Measurements from ENCODE around the gene ARAP1. TPM values are rescaled to one million over a fixed set of nuclear protein-coding genes. Genes with fewer than 3 reads are reported as not detected.

Gene ARAP1
- total RNA-seq, 1 donor from 2014 or later = 81.5 TPM

- DNase-seq = no peak
- H3K4me1 Mint-ChIP-seq = peaks cover 19% of the 10 kb centered on the region
- H3K36me3 Mint-ChIP-seq (ENCODE audit: low read depth) = peaks cover 2% of the 10 kb centered on the region
- peaks cover 58% of the 10 kb centered on the region for H3K27me3 Mint-ChIP-seq
- no peak overlapping the region for H3K27ac Mint-ChIP-seq
- intact Hi-C loops (cut with micrococcal nuclease) = no loop called here
- no peaks in the 10 kb centered on the region for H3K9me3 Mint-ChIP-seq
- H3K4me3 Mint-ChIP-seq = no peak overlapping the region
Observed at GRCh38 chr11:72671152-72672099, 80.8 kb downstream of the ARAP1 start.

- H3K4me3 Mint-ChIP-seq = no peak overlapping the region
- intact Hi-C loops (cut with micrococcal nuclease) = no loop called here
- no peak for DNase-seq
- H3K4me1 Mint-ChIP-seq = peaks cover 19% of the 10 kb centered on the region
- peaks cover 53% of the 10 kb centered on the region for H3K27me3 Mint-ChIP-seq
- peaks cover 2% of the 10 kb centered on the region for H3K36me3 Mint-ChIP-seq (ENCODE audit: low read depth)
- no peaks in the 10 kb centered on the region for H3K9me3 Mint-ChIP-seq
- H3K27ac Mint-ChIP-seq = no peak overlapping the region
Observed at GRCh38 chr11:72670041-72670440, 82.2 kb downstream of the ARAP1 start.

- Mint-ChIP-seq H3K27me3 (peaks cover 49% of the 10 kb centered on the region), H3K27ac (no peak overlapping the region), H3K9me3 (no peaks in the 10 kb centered on the region), H3K4me3 (no peak overlapping the region), H3K36me3 (ENCODE audit: low read depth) (peaks cover 2% of the 10 kb centered on the region), H3K4me1 (peaks cover 19% of the 10 kb centered on the region)
- no peak for DNase-seq
- intact Hi-C loops (cut with micrococcal nuclease) = loop anchor here (2.0 kb wide), 1 partner anchor 13 kb away; no protein-coding TSS in a partner anchor
Observed at GRCh38 chr11:72669527-72669926, 82.7 kb downstream of the ARAP1 start.

- peak; percentile 84 for DNase-seq
- peak overlapping the region; percentile 14 for H3K4me3 Mint-ChIP-seq
- intact Hi-C loops (cut with micrococcal nuclease) = loop anchor here (2.0 kb wide), 1 partner anchor 14 kb away; no protein-coding TSS in a partner anchor
- H3K4me1 Mint-ChIP-seq = peaks cover 17% of the 10 kb centered on the region
- H3K36me3 Mint-ChIP-seq (ENCODE audit: low read depth) = peaks cover 2% of the 10 kb centered on the region
- no peaks in the 10 kb centered on the region for H3K9me3 Mint-ChIP-seq
- peaks cover 41% of the 10 kb centered on the region for H3K27me3 Mint-ChIP-seq
- peak overlapping the region; percentile 59 for H3K27ac Mint-ChIP-seq
Observed at GRCh38 chr11:72668629-72669347, 83.4 kb downstream of the ARAP1 start.

- Mint-ChIP-seq H3K4me1 (peaks cover 12% of the 10 kb centered on the region), H3K4me3 (no peak overlapping the region), H3K27ac (no peak overlapping the region), H3K36me3 (ENCODE audit: low read depth) (peaks cover 2% of the 10 kb centered on the region), H3K9me3 (no peaks in the 10 kb centered on the region), H3K27me3 (peaks cover 24% of the 10 kb centered on the region)
- intact Hi-C loops (cut with micrococcal nuclease) = no loop called here
- DNase-seq = no peak
Observed at GRCh38 chr11:72665911-72666472, 86.2 kb downstream of the ARAP1 start.

GRCh38 chr11:72662036-72662435 lies 90.2 kb downstream of the ARAP1 start:
- peaks cover 28% of the 10 kb centered on the region for H3K27me3 Mint-ChIP-seq
- H3K27ac Mint-ChIP-seq = no peak overlapping the region
- no peaks in the 10 kb centered on the region for H3K9me3 Mint-ChIP-seq
- H3K4me1 Mint-ChIP-seq = no peaks in the 10 kb centered on the region
- H3K36me3 Mint-ChIP-seq (ENCODE audit: low read depth) = peaks cover under 1% of the 10 kb centered on the region
- intact Hi-C loops (cut with micrococcal nuclease) = no loop called here
- DNase-seq = no peak
- H3K4me3 Mint-ChIP-seq = no peak overlapping the region

GRCh38 chr11:72661486-72661885 lies 90.7 kb downstream of the ARAP1 start:
- no peak for DNase-seq
- Mint-ChIP-seq H3K4me1 (no peaks in the 10 kb centered on the region), H3K27ac (no peak overlapping the region), H3K4me3 (no peak overlapping the region), H3K36me3 (ENCODE audit: low read depth) (no peaks in the 10 kb centered on the region), H3K9me3 (no peaks in the 10 kb centered on the region), H3K27me3 (peaks cover 28% of the 10 kb centered on the region)
- intact Hi-C loops (cut with micrococcal nuclease) = no loop called here

- Mint-ChIP-seq H3K27ac (no peak overlapping the region), H3K27me3 (peaks cover 20% of the 10 kb centered on the region), H3K4me3 (no peak overlapping the region), H3K9me3 (no peaks in the 10 kb centered on the region), H3K4me1 (no peaks in the 10 kb centered on the region), H3K36me3 (ENCODE audit: low read depth) (no peaks in the 10 kb centered on the region)
- intact Hi-C loops (cut with micrococcal nuclease) = no loop called here
- DNase-seq = no peak
Observed at GRCh38 chr11:72658989-72659640, 93.1 kb downstream of the ARAP1 start.

- Mint-ChIP-seq H3K36me3 (ENCODE audit: low read depth) (no peaks in the 10 kb centered on the region), H3K27me3 (peaks cover 17% of the 10 kb centered on the region), H3K4me1 (no peaks in the 10 kb centered on the region), H3K4me3 (no peak overlapping the region), H3K27ac (no peak overlapping the region), H3K9me3 (no peaks in the 10 kb centered on the region)
- DNase-seq = no peak
- intact Hi-C loops (cut with micrococcal nuclease) = no loop called here
Observed at GRCh38 chr11:72657411-72658100, 94.7 kb downstream of the ARAP1 start.

GRCh38 chr11:72655896-72656464 lies 96.2 kb downstream of the ARAP1 start:
- H3K4me3 Mint-ChIP-seq = no peak overlapping the region
- DNase-seq = no peak
- H3K27me3 Mint-ChIP-seq = peaks cover 13% of the 10 kb centered on the region
- H3K36me3 Mint-ChIP-seq (ENCODE audit: low read depth) = no peaks in the 10 kb centered on the region
- no peaks in the 10 kb centered on the region for H3K9me3 Mint-ChIP-seq
- intact Hi-C loops (cut with micrococcal nuclease) = no loop called here
- H3K27ac Mint-ChIP-seq = no peak overlapping the region
- no peaks in the 10 kb centered on the region for H3K4me1 Mint-ChIP-seq

- H3K9me3 Mint-ChIP-seq = no peaks in the 10 kb centered on the region
- H3K4me1 Mint-ChIP-seq = no peaks in the 10 kb centered on the region
- DNase-seq = no peak
- H3K36me3 Mint-ChIP-seq (ENCODE audit: low read depth) = no peaks in the 10 kb centered on the region
- peaks cover 13% of the 10 kb centered on the region for H3K27me3 Mint-ChIP-seq
- no peak overlapping the region for H3K27ac Mint-ChIP-seq
- intact Hi-C loops (cut with micrococcal nuclease) = no loop called here
- no peak overlapping the region for H3K4me3 Mint-ChIP-seq
Observed at GRCh38 chr11:72655014-72655413, 97.2 kb downstream of the ARAP1 start.

GRCh38 chr11:72653649-72654048 lies 98.6 kb downstream of the ARAP1 start:
- DNase-seq = no peak
- H3K36me3 Mint-ChIP-seq (ENCODE audit: low read depth) = no peaks in the 10 kb centered on the region
- no peak overlapping the region for H3K4me3 Mint-ChIP-seq
- H3K4me1 Mint-ChIP-seq = no peaks in the 10 kb centered on the region
- no peaks in the 10 kb centered on the region for H3K9me3 Mint-ChIP-seq
- no peak overlapping the region for H3K27ac Mint-ChIP-seq
- intact Hi-C loops (cut with micrococcal nuclease) = no loop called here
- peaks cover 8% of the 10 kb centered on the region for H3K27me3 Mint-ChIP-seq
